Measurements from ENCODE around the gene AKT3. TPM values are rescaled to one million over a fixed set of nuclear protein-coding genes. Genes with fewer than 3 reads are reported as not detected.
"Not testable (repeated sequence)": the region's sequence is repeated elsewhere in the genome, so short reads cannot be mapped to it uniquely, and the experiment has no call there.

AKT3 gene
- total RNA-seq, 5 donors from 2014 or later (not counting 1 experiment from before 2014, with no cell fraction given) = 94.5 to 124 (median 112) TPM

GRCh38 chr1:243791586-243792267 lies 58.3 kb downstream of the AKT3 start:
- no peak for DNase-seq
- no peaks in the 10 kb centered on the region for H3K9me3 ChIP-seq
- H3K27me3 ChIP-seq (replicated peaks in 1 of 2; ENCODE audit: control insufficient read depth in 2 of 2, extremely low read depth in 1 of 2, insufficient read depth in 2 of 2, low read length in 1 of 2) = no peaks in the 10 kb centered on the region
- H3K36me3 ChIP-seq (ENCODE audit: control insufficient read depth in 2 of 2, extremely low read depth in 1 of 2, insufficient read depth in 1 of 2, low read length in 1 of 2) = peaks cover 0 to 7% of the 10 kb centered on the region in 2 donors
- CTCF ChIA-PET = interaction anchor here in 1 of 2 donors (1.0 to 1.1 kb wide), 2 partner anchors 47 to 448 kb away, joined by 3 read pairs; no protein-coding TSS in a partner anchor
- peaks cover 70 to 77% (median 72%) of the 10 kb centered on the region in 3 donors for H3K4me1 Mint-ChIP-seq
- H3K27ac ChIP-seq (ENCODE audit: low read length) = no peak overlapping the region
- POLR2A ChIA-PET = no interaction called here
- WGBS (ENCODE audit: insufficient coverage) = no CpG with 5 or more reads among the region's 4 CpGs
- ATAC-seq (replicated peaks in 1 of 4) = no peak
- peak overlapping the region in 1 of 2 donors; percentile 46 for H3K27ac Mint-ChIP-seq
- no peaks in the 10 kb centered on the region for H3K9me3 Mint-ChIP-seq
- H3K27me3 Mint-ChIP-seq = no peaks in the 10 kb centered on the region
- H3K4me1 ChIP-seq (ENCODE audit: control insufficient read depth in 1 of 2, extremely low read depth in 1 of 2, insufficient read depth in 2 of 2, low read length in 2 of 2) = peaks cover 0 to 2% of the 10 kb centered on the region in 2 experiments
- peaks cover 29% of the 10 kb centered on the region for H3K36me3 Mint-ChIP-seq
- no peak overlapping the region for H3K4me3 ChIP-seq (ENCODE audit: control insufficient read depth in 1 of 2, extremely low read depth in 1 of 2, low read length in 1 of 2)
- no peak overlapping the region for H3K4me3 Mint-ChIP-seq

- CTCF ChIA-PET = no interaction called here
- POLR2A ChIA-PET = interaction anchor here in 1 of 2 donors (1.2 kb wide), 1 partner anchor 10 kb away, joined by 4 read pairs; no protein-coding TSS in a partner anchor
- peaks cover 27% of the 10 kb centered on the region for H3K36me3 Mint-ChIP-seq
Observed at GRCh38 chr1:243790404-243790803, 59.6 kb downstream of the AKT3 start.

GRCh38 chr1:243786531-243786930 lies 63.5 kb downstream of the AKT3 start:
- Histone ChIP-seq H3K9me3 (no peaks in the 10 kb centered on the region), H3K4me3 (ENCODE audit: control insufficient read depth in 1 of 2, extremely low read depth in 1 of 2, low read length in 1 of 2) (no peak overlapping the region), H3K36me3 (ENCODE audit: control insufficient read depth in 2 of 2, extremely low read depth in 1 of 2, insufficient read depth in 1 of 2, low read length in 1 of 2) (no peaks in the 10 kb centered on the region), H3K27me3 (replicated peaks in 1 of 2; ENCODE audit: control insufficient read depth in 2 of 2, extremely low read depth in 1 of 2, insufficient read depth in 2 of 2, low read length in 1 of 2) (no peaks in the 10 kb centered on the region), H3K27ac (ENCODE audit: low read length) (no peak overlapping the region), H3K4me1 (ENCODE audit: control insufficient read depth in 1 of 2, extremely low read depth in 1 of 2, insufficient read depth in 2 of 2, low read length in 2 of 2) (peaks cover 0 to 1% of the 10 kb centered on the region in 2 experiments)
- WGBS (ENCODE audit: insufficient coverage) = no CpG with 5 or more reads among the region's 3 CpGs
- no peaks in the 10 kb centered on the region for H3K9me3 Mint-ChIP-seq
- no peak for DNase-seq
- ATAC-seq (replicated peaks in 1 of 4) = no peak
- H3K27ac Mint-ChIP-seq = no peak overlapping the region
- no peaks in the 10 kb centered on the region for H3K27me3 Mint-ChIP-seq
- POLR2A ChIA-PET = interaction anchor here (0.6 to 0.9 kb wide), 2 partner anchors 8 to 9 kb away, joined by 3 to 4 read pairs; no protein-coding TSS in a partner anchor
- CTCF ChIA-PET = interaction anchor here (0.6 to 1.8 kb wide), 3 partner anchors 13 to 268 kb away, joined by 3 to 8 read pairs (median 5); no protein-coding TSS in a partner anchor
- H3K4me3 Mint-ChIP-seq = no peak overlapping the region
- peaks cover 33% of the 10 kb centered on the region for H3K36me3 Mint-ChIP-seq
- H3K4me1 Mint-ChIP-seq = peaks cover 57 to 63% (median 62%) of the 10 kb centered on the region in 3 donors

More at GRCh38 chr1:243790404-243790803, 59.6 kb downstream of the AKT3 start:
- Mint-ChIP-seq H3K9me3 (no peaks in the 10 kb centered on the region), H3K27ac (peak overlapping the region in 1 of 2 donors; percentile 17), H3K27me3 (no peaks in the 10 kb centered on the region), H3K4me1 (peaks cover 65 to 75% (median 71%) of the 10 kb centered on the region in 3 donors), H3K4me3 (no peak overlapping the region)
- Histone ChIP-seq H3K27me3 (replicated peaks in 1 of 2; ENCODE audit: control insufficient read depth in 2 of 2, extremely low read depth in 1 of 2, insufficient read depth in 2 of 2, low read length in 1 of 2) (no peaks in the 10 kb centered on the region), H3K27ac (ENCODE audit: low read length) (no peak overlapping the region), H3K36me3 (ENCODE audit: control insufficient read depth in 2 of 2, extremely low read depth in 1 of 2, insufficient read depth in 1 of 2, low read length in 1 of 2) (no peaks in the 10 kb centered on the region), H3K9me3 (no peaks in the 10 kb centered on the region), H3K4me3 (ENCODE audit: control insufficient read depth in 1 of 2, extremely low read depth in 1 of 2, low read length in 1 of 2) (no peak overlapping the region), H3K4me1 (ENCODE audit: control insufficient read depth in 1 of 2, extremely low read depth in 1 of 2, insufficient read depth in 2 of 2, low read length in 2 of 2) (peaks cover 0 to 2% of the 10 kb centered on the region in 2 experiments)
- 94% methylated on average over 2 of the region's 3 CpGs for WGBS (ENCODE audit: insufficient coverage)
- ATAC-seq (replicated peaks in 1 of 4) = no peak
- no peak for DNase-seq

GRCh38 chr1:243784506-243784905 lies 65.5 kb downstream of the AKT3 start:
- Mint-ChIP-seq H3K27me3 (no peaks in the 10 kb centered on the region), H3K9me3 (no peaks in the 10 kb centered on the region), H3K4me1 (peaks cover 42 to 49% (median 45%) of the 10 kb centered on the region in 3 donors), H3K27ac (no peak overlapping the region), H3K4me3 (no peak overlapping the region), H3K36me3 (peaks cover 29% of the 10 kb centered on the region)
- Histone ChIP-seq H3K9me3 (no peaks in the 10 kb centered on the region), H3K27me3 (replicated peaks in 1 of 2; ENCODE audit: control insufficient read depth in 2 of 2, extremely low read depth in 1 of 2, insufficient read depth in 2 of 2, low read length in 1 of 2) (no peaks in the 10 kb centered on the region), H3K27ac (ENCODE audit: low read length) (no peak overlapping the region), H3K4me1 (ENCODE audit: control insufficient read depth in 1 of 2, extremely low read depth in 1 of 2, insufficient read depth in 2 of 2, low read length in 2 of 2) (no peaks in the 10 kb centered on the region), H3K4me3 (ENCODE audit: control insufficient read depth in 1 of 2, extremely low read depth in 1 of 2, low read length in 1 of 2) (no peak overlapping the region), H3K36me3 (ENCODE audit: control insufficient read depth in 2 of 2, extremely low read depth in 1 of 2, insufficient read depth in 1 of 2, low read length in 1 of 2) (no peaks in the 10 kb centered on the region)
- WGBS (ENCODE audit: insufficient coverage) = 97% methylated on average over 7 of the region's 8 CpGs
- DNase-seq (no peak), ATAC-seq (replicated peaks in 1 of 4) (no peak)
- CTCF ChIA-PET = interaction anchor here (0.6 to 0.7 kb wide), 2 partner anchors 31 to 442 kb away, joined by 3 read pairs; no protein-coding TSS in a partner anchor
- POLR2A ChIA-PET = interaction anchor here in 1 of 2 donors (0.6 kb wide), 1 partner anchor 42 kb away, joined by 3 read pairs; no protein-coding TSS in a partner anchor

- no peak overlapping the region for H3K4me3 Mint-ChIP-seq
- no peak for DNase-seq
- Histone ChIP-seq H3K27ac (ENCODE audit: low read length) (no peak overlapping the region), H3K36me3 (ENCODE audit: control insufficient read depth in 2 of 2, extremely low read depth in 1 of 2, insufficient read depth in 1 of 2, low read length in 1 of 2) (no peaks in the 10 kb centered on the region), H3K4me1 (ENCODE audit: control insufficient read depth in 1 of 2, extremely low read depth in 1 of 2, insufficient read depth in 2 of 2, low read length in 2 of 2) (no peaks in the 10 kb centered on the region), H3K27me3 (replicated peaks in 1 of 2; ENCODE audit: control insufficient read depth in 2 of 2, extremely low read depth in 1 of 2, insufficient read depth in 2 of 2, low read length in 1 of 2) (no peaks in the 10 kb centered on the region), H3K9me3 (no peaks in the 10 kb centered on the region), H3K4me3 (ENCODE audit: control insufficient read depth in 1 of 2, extremely low read depth in 1 of 2, low read length in 1 of 2) (no peak overlapping the region)
- no peaks in the 10 kb centered on the region for H3K27me3 Mint-ChIP-seq
- 83% methylated on average over 1 of the region's 2 CpGs for WGBS (ENCODE audit: insufficient coverage)
- CTCF ChIA-PET = interaction anchor here in 1 of 2 donors (0.7 kb wide), 1 partner anchor 441 kb away, joined by 3 read pairs; no protein-coding TSS in a partner anchor
- POLR2A ChIA-PET = interaction anchor here in 1 of 2 donors (0.5 kb wide), 1 partner anchor 13 kb away, joined by 3 read pairs; no protein-coding TSS in a partner anchor
- peaks cover 39 to 47% (median 44%) of the 10 kb centered on the region in 3 donors for H3K4me1 Mint-ChIP-seq
- ATAC-seq (replicated peaks in 1 of 4) = no peak
- peaks cover 24% of the 10 kb centered on the region for H3K36me3 Mint-ChIP-seq
- H3K9me3 Mint-ChIP-seq = no peaks in the 10 kb centered on the region
- no peak overlapping the region for H3K27ac Mint-ChIP-seq
Observed at GRCh38 chr1:243783714-243784113, 66.3 kb downstream of the AKT3 start.

GRCh38 chr1:243772361-243773050 lies 77.5 kb downstream of the AKT3 start:
- H3K36me3 ChIP-seq (ENCODE audit: control insufficient read depth in 2 of 2, extremely low read depth in 1 of 2, insufficient read depth in 1 of 2, low read length in 1 of 2); H3K27ac ChIP-seq (ENCODE audit: low read length); H3K4me3 Mint-ChIP-seq; H3K4me1 ChIP-seq (ENCODE audit: control insufficient read depth in 1 of 2, extremely low read depth in 1 of 2, insufficient read depth in 2 of 2, low read length in 2 of 2); DNase-seq; H3K27me3 ChIP-seq (replicated peaks in 1 of 2; ENCODE audit: control insufficient read depth in 2 of 2, extremely low read depth in 1 of 2, insufficient read depth in 2 of 2, low read length in 1 of 2); POLR2A ChIA-PET; ATAC-seq (replicated peaks in 1 of 4); H3K9me3 ChIP-seq; H3K27me3 Mint-ChIP-seq; H3K4me3 ChIP-seq (ENCODE audit: control insufficient read depth in 1 of 2, extremely low read depth in 1 of 2, low read length in 1 of 2): not testable (repeated sequence)
- H3K4me1 Mint-ChIP-seq = peaks cover 30 to 49% (median 44%) of the 10 kb centered on the region in 3 donors
- peaks cover 0 to 15% (median 12%) of the 10 kb centered on the region in 3 donors for H3K9me3 Mint-ChIP-seq
- no CpG with 5 or more reads among the region's 4 CpGs for WGBS (ENCODE audit: insufficient coverage)
- H3K27ac Mint-ChIP-seq = peak overlapping the region in 1 of 2 donors; percentile 11
- CTCF ChIA-PET = interaction anchor here in 1 of 2 donors (1.6 kb wide), 1 partner anchor 14 kb away, joined by 8 read pairs; no protein-coding TSS in a partner anchor
- peaks cover 38% of the 10 kb centered on the region for H3K36me3 Mint-ChIP-seq

All from T-cell (primary cell).